ENCODE results near the gene ARHGEF39. TPM values are rescaled to one million over a fixed set of nuclear protein-coding genes. Genes with fewer than 3 reads are reported as not detected.

The ARHGEF39 gene
- total and polyA plus RNA-seq, 8 donors: 0.20 to 2.0 (median 1.0) TPM

DNA sequence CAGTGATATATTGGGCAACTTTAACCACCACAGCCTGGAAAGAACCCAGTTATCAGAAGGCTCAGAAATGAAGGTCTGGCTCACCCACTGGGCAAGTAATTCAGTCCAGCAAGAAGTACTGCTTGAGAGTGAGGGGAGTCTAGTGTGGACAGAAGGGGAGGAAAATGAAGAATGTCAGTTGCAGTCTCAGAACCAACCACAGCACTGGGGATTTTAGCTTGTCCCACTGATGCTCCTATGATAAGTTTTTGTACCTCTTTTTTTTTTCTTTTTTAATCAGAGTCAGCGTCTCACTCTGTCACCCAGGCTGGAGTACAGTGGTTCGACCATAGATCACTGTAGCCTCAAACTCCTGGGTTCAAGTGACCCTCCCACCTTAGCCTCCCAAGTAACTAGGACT, 37.4 kb downstream of the ARHGEF39 start:
- Histone ChIP-seq H3K4me1 (no peaks in the 10 kb centered on the region), H3K27me3 (no peaks in the 10 kb centered on the region), H3K36me3 (no peaks in the 10 kb centered on the region), H3K4me3 (no peak overlapping the region), H3K9me3 (no peaks in the 10 kb centered on the region), H3K27ac (no peak overlapping the region)
- FAIRE-seq (no peak), DNase-seq (no peak), ATAC-seq (no peak)
- TF ChIP-seq, protein P1, sequence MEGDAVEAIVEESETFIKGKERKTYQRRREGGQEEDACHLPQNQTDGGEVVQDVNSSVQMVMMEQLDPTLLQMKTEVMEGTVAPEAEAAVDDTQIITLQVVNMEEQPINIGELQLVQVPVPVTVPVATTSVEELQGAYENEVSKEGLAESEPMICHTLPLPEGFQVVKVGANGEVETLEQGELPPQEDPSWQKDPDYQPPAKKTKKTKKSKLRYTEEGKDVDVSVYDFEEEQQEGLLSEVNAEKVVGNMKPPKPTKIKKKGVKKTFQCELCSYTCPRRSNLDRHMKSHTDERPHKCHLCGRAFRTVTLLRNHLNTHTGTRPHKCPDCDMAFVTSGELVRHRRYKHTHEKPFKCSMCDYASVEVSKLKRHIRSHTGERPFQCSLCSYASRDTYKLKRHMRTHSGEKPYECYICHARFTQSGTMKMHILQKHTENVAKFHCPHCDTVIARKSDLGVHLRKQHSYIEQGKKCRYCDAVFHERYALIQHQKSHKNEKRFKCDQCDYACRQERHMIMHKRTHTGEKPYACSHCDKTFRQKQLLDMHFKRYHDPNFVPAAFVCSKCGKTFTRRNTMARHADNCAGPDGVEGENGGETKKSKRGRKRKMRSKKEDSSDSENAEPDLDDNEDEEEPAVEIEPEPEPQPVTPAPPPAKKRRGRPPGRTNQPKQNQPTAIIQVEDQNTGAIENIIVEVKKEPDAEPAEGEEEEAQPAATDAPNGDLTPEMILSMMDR (IDR thresholded peaks at IDR 0.05): no peak
- 83 to 92% methylated on average over 2 of the region's 2 CpGs for WGBS, 2 donors
- intact Hi-C loops (cut with DNase I): no loop called here

DNA sequence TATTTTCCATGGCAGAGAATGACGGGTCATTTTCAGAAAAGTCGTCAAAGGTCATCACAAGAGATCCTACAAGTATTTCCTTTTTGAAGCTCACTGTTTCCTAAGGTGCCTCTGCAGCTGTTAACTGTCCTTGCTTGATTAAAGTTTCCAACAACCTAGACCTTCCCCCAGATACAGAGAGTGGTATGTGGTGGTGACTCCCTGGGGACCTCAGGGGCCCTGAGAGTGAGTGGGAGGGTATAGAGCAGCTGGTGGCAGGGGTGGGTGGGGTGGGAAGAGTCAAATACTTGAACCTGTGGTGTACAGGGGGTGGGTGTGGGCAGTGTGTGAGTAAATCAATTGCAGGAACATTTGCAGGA, 45.2 kb downstream of the ARHGEF39 start:
- Histone ChIP-seq H3K9me3 (no peaks in the 10 kb centered on the region), H3K4me3 (no peak overlapping the region), H3K4me1 (no peaks in the 10 kb centered on the region), H3K36me3 (no peaks in the 10 kb centered on the region), H3K27ac (no peak overlapping the region), H3K27me3 (no peaks in the 10 kb centered on the region)
- DNase-seq: no peak
- TF ChIP-seq, protein P1 (IDR thresholded peaks at IDR 0.05): no peak
- intact Hi-C loops (cut with DNase I): no loop called here
- FAIRE-seq: no peak
- 57 to 70% methylated on average over 2 of the region's 2 CpGs for WGBS, 2 donors
- no peak for ATAC-seq

- Histone ChIP-seq H3K27ac (peak overlapping the region in 2 of 4 donors; percentile 19 to 22), H3K36me3 (no peaks in the 10 kb centered on the region), H3K4me3 (no peak overlapping the region), H3K4me1 (no peaks in the 10 kb centered on the region), H3K9me3 (no peaks in the 10 kb centered on the region), H3K27me3 (no peaks in the 10 kb centered on the region)
- no peak for FAIRE-seq
- TF ChIP-seq, protein P1 (IDR thresholded peaks at IDR 0.05): no peak
- peak in 2 of 6 donors; percentile 24 to 35 for DNase-seq
- WGBS, 2 donors: 86 to 87% methylated on average over 17 of the region's 17 CpGs
- peak in 2 of 4 donors; percentile 45 to 51 for ATAC-seq
- intact Hi-C loops (cut with DNase I): no loop called here
These were observed 45.9 kb downstream of the ARHGEF39 start for GRCh38 chr9:35618854-35619799.

DNA sequence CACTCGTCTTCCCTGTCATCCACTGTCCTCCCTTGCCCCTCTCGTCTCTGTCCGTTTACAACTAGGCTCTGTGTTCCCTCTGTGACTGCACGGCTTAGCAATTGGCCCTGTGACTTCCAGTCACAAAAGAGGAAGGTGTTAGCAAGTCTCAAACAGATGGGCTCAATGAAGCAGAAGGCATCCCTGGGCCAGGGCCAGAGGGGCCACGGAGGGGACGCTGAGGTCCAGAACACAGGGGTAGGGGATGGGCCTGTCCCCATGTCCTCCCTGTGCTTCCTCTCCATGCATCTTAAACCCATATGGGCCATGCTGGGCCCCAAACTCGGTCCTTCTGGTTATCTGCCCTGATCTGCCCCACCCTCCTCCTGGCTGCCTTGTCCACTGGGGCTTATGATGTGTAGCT, 46.7 kb downstream of the ARHGEF39 start, which contains the start of gene CD72:
TSS of gene CD72 (minus strand) at position 89 of the 403 bp plus-strand sequence. CDS start 110 bp downstream, outside the sequence.
- Histone ChIP-seq H3K36me3 (no peaks in the 10 kb centered on the region), H3K9me3 (no peaks in the 10 kb centered on the region), H3K4me1 (no peaks in the 10 kb centered on the region), H3K27ac (peak within 1 kb of the TSS in 2 of 4 donors; percentile 19 to 22), H3K27me3 (no peaks in the 10 kb centered on the region), H3K4me3 (peak within 1 kb of the TSS in 3 of 4 donors; percentile 20 to 45 (median 28))
- no peak for FAIRE-seq
- ATAC-seq: peak in 3 of 4 donors; percentile 48 to 73 (median 56)
- TF ChIP-seq, protein P1 (IDR thresholded peaks at IDR 0.05): no peak
- intact Hi-C loops (cut with DNase I): no loop called here
- no peak for DNase-seq
- 69 to 75% methylated on average over 7 of the region's 7 CpGs for WGBS, 2 donors

DNA sequence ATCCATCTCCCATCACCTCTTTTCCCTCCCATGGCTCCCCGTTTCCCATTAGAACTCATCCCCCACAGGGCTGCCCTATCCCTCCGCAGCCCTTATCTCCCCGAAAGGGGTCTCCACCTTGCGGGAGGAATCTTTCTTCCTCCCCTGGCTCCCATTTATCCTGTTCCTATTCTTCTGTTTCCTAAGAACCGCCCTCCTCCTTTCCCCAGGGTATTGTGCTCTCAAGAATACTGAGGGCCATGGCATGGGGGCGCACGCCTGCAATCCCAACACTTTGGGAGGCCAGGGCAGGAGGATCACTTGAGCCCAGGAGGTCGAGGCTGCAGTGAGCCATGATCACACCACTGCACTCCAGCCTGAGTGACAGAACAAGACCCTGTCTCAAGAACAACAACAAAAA, 47.4 kb downstream of the ARHGEF39 start:
- ATAC-seq: no peak
- Histone ChIP-seq H3K4me3 (peak overlapping the region in 2 of 4 donors; percentile 20 to 45), H3K27ac (no peak overlapping the region), H3K36me3 (no peaks in the 10 kb centered on the region), H3K27me3 (no peaks in the 10 kb centered on the region), H3K9me3 (no peaks in the 10 kb centered on the region), H3K4me1 (no peaks in the 10 kb centered on the region)
- peak in 1 of 6 donors; percentile 16 for DNase-seq
- FAIRE-seq: no peak
- intact Hi-C loops (cut with DNase I): no loop called here
- WGBS, 2 donors: 52 to 60% methylated on average over 8 of the region's 8 CpGs
- TF ChIP-seq, protein P1 (IDR thresholded peaks at IDR 0.05): no peak

Measured in pancreas (tissue), 10 donors.